Stimulated activated CD4-positive, alpha-beta T cell treated with anti-CD3 and anti-CD28 coated beads, Interleukin-2, amount 100 ng/mL, for 4 hours (primary cell): ENCODE measurements around the gene FGA.

Experiments
- DNase-seq: peaks from one replicate; pipeline ENCODE4 v3.0.0-alpha.2; 2020; ENCODE audit warnings: low read depth

The FGA gene

DNA sequence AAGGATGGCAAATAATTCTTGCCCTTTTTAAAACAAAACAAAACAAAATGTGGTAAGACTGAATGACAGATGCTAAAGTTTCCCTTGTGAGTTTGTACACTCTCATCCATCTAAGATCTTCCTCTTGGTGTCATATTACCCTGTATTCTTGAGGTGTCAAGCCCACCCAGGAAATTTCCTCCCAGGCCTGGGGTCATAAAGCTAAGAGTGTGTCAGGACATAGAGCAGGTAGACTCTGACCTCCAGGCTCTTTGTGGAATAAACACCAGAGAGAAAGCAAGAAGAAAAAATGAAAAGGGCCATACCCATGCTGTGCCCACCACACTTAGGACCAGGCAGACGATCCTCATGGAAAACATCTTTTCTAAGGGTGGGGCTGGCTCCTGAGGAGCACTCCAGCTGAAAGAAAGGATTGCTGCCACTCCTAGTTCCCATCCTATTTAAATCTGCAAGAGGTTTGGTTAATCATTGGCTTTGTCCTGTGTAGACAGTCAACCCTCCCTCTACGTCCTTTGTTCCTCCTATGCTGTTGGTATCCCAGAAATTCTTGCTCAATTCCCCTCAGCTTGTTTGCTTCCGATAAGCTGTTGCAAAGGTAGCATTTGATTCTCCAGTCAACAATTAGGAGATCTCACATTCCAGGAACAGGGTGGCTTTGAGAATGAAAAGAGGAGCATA, at the start of gene FGA:
Gene FGA, minus strand, starts transcription at position 414 of the 678 bp plus-strand sequence. Its CDS starts 55 bp downstream, at position 359.
- DNase-seq: no peak

DNA sequence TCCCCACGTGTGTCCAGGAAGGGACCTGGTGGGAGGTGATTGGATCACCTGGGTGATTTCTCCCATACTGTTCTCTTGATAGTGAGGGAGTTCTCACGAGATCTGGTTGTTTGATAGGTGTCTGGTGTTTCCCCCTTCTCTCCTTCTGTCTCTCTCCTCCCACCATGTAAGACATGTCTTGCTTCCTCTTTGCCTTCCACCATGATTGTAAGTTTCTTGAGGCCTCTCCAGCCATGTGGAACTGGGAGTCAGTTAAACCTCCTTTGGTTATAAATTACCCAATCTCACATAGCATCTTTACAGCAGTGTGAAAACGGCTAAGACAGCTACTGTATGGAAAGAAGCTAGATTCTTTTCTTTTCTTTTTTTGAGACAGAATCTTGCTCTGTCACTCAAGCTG, 43.5 kb upstream of the FGA start:
- no peak for DNase-seq

DNA sequence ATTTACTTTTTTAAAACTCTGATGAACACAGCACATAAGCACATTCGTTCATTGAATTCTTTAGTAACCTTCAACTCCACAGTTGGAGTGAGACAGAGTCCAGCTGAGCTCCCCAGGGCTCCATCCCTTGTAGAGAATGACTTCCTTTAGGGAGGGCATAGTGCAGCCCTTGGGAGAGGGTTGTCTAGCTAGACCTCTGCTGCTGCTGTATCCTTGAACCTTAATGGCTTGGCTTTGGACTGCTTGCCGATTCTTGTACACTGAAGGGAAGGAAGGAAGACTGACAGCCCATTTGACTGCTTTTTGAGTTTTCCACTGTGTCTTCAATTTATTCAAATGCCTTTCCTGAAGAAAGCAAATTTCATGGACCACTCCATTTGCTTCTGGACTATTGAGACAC, 41.3 kb upstream of the FGA start:
- no peak for DNase-seq

DNA sequence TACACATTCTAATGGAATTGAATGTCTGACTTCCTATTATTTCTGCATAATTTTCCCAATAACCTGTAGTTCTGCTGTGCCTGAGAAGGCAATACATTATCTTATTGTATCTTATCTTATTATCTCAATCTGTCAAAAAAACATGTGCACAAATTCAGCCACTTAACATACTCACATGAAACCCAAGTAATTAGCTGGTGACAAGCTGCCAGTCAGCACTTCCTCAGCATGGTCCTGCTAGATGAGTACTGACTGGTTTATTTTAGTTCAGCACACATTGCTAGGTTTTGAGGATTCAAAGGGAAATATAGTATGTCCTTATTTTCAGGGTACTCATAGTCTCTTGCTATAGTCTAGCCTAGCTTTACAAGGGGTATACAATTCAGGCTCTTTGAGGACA, 39.8 kb upstream of the FGA start:
- no peak for DNase-seq

DNA sequence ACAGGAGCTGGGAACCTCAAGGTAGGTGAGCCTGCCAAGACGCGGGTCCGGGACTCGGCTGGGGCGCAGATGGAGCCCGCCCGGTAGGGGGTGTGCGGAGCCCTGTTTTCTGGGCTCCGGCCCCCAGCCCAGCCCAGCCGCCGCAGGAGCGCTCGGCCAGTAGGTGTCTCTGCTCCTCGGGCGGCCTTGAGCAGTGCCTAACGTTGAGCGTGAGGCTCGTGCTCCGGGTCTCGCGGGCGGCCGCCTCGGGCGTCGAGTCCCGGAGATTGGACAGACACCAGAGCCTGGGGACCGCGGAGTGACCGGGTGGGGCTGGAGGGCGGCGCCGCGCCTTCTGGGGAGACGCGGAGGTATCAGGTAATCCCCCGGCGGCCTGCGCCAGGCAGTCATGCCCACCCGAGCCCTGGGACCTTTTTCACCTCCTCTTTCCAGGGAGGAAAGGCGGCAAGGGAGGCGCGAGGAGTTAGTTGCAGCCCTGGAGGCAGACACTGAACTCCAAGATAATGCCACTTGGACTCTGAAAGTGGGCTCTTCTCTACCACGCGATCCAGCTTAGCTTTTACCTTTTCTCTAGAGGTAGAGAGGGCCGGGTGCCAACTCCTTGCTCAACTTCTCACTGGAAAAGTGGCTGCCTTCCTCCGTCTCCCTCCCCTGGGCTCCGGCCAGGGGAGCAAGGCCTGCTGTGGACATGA, 36.4 kb upstream of the FGA start:
- peak; percentile 13 for DNase-seq

DNA sequence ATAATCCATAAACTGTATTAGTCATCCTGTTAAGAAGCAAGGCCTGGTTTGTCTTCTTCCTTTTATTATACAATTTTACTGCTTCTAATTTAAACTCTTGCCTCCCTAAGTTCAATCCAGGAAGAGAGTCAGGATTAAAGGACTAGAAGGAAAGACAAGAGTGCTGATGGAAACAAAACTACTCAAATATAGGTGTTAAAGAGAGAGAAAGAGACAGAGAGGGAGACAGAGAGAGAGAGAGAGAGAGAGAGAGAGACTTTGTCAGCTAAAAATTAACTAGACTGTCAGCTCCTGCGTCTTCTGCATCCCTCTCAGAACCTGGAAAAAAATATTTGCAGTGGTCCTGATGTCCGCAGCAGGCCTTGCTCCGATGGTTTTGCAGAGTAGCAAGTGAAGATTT, 35.4 kb upstream of the FGA start:
- no peak for DNase-seq

DNA sequence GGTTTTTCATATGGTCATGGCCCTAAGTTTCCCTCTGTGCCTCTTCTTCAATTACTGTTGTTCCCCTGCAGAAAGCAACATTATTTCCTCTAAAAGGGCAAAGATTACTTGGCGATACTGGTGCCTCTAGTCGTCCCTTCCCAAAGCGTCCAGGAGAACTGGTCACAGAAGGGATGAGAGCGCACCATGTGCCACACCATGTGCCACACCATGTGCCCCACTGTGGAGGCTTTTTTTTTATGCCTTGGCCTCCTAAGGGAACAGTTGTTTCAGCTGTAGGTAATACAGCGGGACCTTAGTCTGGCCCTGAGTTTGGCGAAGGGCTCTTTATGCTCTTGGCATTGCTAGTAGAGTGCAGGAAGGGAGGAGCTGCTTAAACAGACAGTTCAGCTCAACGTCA, 33.5 kb upstream of the FGA start:
- DNase-seq: no peak

DNA sequence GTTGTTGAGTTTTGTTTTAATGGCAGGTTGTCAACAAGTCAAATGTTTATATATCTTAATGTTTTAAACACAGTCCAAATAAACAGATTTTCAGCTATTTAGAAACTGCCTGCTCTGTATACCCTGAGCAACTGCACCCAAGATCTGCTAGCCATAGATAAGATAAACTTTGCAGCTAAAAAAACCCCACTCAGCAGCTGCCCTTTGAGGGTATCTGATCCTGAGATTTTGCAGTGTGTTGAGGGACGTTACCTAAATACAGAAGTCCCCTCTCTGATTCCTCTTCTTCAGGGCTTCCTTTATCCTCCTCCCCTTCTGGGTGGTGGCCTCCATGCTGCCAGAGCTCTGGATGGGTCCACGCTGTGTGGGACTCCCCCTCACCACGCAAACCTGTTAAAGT, 32.9 kb upstream of the FGA start:
- DNase-seq: no peak

DNA sequence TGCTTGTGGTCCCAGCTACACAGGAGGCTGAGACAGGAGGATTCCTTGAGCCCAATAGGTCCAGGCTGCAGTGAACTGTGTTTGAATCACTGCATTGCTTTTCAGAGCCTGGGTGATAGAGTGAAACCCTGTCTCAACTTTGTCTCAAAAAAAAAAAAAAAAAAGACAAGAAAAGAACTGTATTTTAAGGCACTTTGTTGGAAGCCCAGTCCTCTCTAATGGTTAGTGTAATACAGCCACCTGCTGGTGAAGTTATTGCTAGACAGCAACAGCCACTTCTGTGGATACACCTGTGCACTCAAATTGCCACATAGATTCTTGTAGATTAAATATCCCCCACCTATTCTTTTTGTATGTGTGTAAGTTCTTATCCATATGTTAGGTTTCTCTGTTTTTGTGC, 32.1 kb upstream of the FGA start:
- DNase-seq: no peak

DNA sequence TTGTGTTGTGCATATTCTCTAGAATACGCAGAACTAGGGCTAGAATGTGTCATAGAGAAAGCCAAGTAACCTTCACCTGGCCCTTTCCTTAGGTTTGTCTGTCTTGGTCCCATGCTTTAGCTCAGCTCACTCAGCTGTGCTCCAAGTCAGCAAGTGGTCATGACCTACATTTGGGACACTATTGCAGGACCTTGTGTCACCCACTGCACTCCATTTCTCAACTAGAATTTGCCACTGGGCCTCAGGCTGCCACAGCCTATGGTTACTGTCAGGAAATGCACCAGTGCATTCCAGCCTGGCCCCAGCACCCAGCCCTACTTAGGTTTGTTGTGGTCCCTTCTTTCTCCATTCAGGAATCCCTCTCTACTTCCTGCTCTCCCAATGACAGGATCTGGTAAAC, 29.6 kb upstream of the FGA start:
- no peak for DNase-seq

DNA sequence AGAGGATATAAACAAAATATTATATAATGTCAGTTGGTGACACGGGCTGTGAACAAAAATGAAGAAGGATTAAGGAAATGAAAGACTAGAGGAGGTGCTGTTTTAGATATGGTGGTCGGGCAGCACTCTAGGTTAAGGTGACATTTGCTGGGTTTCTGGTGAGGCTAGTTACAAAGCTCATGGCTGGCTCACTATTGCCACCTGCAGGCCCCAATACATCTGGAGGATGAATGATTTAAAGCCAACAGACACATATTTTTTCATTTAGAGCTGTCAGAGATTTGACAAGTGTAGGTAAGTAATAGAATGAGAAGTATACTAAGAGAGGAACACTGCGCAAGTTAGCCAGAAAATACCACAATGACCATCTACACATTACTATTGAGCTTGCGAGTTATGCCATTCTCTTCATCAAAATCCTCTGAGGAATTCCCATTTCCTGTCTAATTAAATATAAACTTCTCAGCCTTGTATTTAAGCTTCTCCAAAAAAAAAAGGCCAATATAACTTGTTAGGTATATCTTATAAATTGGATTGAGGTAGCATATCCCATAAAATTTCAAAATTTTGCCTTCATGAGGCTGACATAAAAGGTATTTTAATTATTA, 28.3 kb upstream of the FGA start:
- DNase-seq: peak; percentile 18

DNA sequence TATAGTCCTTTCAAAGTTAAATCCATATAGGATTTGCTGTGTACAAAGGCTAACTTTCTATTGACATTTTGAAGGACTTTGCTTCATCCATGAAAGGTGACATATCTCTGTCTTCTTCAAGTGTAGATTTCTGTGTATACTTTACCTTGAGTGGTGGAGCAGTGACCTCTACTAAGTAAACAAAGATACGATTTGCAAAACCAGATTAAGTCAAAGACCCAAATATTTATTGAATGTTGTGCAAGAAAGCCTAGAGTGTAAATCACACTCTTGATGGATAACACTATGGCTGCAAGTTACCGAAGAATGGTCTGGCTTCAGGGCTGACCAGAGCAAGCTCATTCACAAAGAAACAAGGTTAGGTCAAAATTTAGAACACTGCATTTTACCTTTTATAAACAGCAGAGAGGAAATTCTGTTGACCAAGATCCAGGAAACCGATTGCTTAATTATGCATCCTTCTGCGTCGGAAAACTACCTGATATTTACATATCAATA, 27.3 kb upstream of the FGA start:
- DNase-seq: no peak

DNA sequence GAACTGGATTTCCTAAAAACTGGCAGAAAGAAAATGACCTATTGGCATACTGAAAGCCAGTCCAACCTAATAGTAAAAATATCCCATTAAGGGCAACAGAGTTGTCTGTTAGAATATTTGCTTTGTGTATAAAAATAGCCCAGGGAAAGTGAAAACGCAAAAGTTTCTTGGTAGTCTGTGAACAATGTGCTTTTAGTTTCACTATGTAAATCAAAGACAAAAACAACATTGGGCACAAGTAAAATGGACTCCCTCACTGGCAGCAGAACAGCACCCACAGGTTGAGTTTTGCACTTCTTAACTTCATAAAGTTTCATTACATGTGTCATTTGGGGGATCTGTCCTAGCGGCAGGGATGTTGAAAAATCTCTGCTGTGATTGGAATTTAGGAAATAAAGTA, 26.2 kb upstream of the FGA start:
- DNase-seq: no peak

DNA sequence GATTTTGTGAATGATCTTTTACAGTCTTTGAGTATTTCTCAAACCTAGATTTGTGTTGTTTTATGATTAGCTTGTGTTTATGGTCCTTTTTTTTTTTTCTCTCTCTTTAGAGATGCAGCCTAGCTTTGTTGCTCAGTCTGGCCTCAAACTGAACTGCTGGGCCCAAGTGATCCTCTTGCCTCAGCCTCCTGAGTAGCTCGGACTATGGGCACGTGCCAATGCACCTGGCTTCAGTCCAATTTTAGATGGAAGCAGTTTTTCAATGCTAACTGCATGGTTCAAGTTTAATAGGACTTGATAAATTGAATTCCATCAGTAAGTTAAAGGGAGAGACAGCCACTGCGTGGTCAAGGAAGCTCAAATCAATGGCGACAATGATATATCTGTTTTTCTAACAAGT, 25.7 kb upstream of the FGA start:
- no peak for DNase-seq

DNA sequence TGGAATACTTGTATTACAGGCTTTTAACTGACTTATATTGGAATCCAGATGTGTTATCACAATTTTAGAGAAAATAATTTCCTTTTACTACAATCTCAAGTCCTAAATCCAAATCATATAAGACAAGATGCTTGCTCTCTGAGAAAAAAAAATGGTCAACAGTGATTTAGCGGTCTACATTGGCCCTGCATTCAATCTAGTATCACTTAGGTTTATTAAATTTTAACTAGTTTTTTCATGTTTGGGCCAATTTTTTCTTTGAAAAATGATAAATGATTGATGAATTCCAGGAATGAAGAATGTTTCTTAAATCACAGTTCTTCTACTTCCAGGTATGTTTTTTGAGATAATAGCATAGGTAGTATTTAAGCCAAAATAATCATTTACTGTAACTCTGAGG, 24.7 kb upstream of the FGA start:
- DNase-seq: no peak

DNA sequence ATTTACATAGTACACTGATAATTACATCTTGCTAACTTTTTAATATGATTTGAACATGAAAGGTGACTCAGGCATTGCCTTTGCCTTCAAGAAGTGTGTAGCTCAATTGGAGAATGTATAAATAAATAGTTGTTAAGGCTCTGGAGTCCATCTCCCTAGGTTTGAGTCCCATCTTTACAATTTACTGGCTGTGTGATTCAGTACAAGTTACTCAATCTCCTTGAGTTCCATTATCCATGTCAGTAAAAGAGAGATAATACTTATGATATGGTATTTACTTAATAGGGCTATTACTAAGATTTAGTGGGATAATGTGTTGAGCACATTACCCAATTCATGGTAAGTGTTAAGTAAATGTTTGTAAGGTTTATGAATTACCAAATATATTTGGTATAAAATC, 23.8 kb upstream of the FGA start:
- no peak for DNase-seq

DNA sequence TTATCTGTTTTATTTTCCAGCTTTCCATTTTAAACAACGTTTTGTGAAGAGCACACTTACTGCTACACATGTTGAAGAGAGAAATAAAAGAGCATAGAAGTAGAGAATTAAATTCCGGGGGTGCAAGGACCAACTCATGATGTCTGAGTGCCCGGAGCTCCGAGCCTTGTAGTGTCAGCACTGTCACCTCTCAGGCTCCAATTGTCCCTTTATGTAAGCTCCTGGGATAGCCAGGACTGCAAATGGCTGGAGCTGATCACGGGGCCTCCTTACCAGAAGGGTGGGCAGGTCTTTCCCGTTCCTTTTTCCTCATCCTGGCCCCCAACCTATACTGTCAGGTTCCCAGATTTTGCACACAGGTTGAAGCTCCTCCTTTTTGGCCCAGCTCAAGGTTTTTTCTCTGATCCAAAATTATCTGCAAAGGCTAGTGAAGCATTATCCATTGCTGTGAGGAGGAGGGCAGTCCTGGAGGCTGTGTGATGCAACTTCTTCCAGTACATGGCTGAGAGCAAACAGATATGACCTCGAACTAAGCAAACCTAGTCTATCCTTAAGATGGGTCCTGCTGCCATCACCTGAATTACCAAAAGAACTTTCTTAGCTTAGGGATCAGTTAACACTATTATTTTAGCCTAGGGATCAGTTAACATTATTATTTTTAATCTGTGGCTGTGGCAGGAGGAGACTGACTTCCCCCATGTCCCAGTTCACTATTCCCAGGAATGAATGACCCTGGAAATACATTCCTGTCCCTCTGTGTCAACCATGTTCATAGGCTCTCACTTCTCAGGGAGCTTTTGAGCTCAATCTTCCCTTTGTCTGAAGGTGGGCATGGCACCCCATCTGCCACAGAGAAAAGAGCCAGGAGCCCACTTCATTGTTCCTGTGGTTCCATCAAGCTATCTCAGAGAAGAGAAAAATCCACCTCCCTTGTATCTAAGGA, 22.2 kb upstream of the FGA start, which contains the start of gene FGG:
Gene FGG, minus strand, starts transcription at position 185 of the 943 bp plus-strand sequence. Its CDS starts 47 bp downstream, at position 138.
- no peak for DNase-seq

DNA sequence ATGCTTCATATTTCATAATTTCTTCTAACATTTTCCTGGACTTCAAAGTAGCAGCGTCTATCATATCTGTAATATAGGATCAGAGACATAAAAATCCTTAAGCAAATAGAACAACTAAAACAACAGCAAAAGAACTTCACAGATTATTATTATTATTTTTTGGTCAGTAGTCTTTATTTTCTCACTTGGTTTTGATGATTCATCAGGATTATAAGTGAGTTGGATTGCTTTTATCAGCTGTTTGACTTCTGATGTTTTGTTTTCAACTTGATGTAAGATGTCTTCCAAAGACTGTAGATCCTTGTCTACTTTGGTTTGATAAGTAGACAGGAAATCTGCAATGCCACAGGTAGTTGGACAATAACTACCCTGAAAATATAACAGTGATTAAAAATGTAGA, 21.3 kb upstream of the FGA start:
- no peak for DNase-seq

DNA sequence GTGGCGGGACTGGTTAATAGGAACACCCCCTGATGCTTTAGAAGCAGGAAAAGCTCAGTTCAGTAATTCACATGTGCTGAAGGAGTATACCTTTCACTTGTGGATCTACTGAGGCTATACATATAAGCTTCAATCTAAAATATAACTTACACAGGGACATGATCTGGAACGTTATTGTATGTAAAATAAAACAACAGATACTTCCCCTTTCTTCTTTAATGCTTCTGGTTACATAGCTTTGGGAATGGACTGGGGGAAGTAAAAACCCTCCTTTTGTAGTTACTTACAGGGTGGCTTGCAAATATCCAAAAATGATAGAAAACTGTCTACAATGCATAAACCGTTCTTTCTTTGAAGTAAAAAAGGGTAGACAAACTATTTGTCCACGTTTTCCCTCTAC, 20.0 kb upstream of the FGA start:
- no peak for DNase-seq

DNA sequence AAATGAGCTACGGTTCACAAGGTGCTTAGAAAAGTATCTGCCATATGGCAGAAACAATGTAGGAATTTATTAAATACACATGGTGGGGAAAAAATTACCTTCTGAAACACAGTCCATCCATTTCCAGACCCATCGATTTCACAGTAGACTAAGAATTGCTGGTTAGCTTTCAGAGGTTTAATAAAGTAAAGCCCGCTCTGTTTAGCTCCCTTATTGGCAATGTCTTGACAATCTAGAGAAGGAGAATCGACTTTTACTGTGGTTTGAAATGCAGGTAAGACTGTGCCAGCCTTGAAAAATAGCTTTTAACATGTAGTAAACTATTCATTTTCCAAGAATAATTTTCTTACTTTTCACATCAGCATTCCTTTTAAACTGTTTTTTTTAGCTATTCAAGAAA, 19.0 kb upstream of the FGA start:
- no peak for DNase-seq

DNA sequence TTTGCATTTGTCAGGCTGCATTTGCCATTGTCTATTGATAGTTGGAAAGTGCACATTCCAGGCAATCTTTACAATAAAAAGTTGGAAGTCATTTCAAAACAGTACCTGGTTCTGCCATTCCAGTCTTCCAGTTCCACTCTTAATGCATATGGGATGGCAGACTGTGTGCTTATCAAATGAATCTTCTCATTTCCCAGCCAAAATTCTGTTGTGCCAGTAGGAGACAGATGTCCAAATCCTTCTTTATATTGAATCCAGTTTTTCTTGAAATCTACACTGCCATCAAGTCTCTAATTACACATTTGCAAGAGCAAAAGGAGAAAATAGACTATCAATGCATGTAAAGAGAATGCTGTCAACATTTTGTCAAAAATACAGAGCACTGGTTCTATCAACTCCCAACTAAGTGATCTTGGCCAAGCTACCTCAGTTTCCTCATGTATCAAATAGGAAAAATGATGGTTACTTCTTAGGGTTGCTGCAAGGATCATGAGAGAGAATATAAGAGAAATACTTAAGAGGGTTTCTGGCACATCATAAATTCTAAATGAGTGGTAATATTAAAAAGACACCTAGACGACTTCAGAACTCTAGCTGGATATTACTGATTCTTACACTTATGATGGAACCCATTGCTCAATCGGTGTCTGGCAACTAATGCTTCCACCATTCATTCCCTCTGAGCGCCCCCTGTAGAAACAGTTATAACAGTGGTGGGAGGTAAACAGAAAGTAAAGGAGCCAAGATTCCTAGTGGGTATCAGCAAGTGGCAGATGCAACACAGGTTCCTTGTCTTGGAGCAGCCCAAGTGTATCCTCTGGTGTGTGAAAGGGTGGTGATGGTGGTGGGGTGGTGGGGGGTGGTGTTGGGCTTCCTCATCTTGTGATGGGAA, 18.1 kb upstream of the FGA start:
- DNase-seq: no peak
